ENCODE measurements around the gene WASHC4.

The WASHC4 gene, protein sequence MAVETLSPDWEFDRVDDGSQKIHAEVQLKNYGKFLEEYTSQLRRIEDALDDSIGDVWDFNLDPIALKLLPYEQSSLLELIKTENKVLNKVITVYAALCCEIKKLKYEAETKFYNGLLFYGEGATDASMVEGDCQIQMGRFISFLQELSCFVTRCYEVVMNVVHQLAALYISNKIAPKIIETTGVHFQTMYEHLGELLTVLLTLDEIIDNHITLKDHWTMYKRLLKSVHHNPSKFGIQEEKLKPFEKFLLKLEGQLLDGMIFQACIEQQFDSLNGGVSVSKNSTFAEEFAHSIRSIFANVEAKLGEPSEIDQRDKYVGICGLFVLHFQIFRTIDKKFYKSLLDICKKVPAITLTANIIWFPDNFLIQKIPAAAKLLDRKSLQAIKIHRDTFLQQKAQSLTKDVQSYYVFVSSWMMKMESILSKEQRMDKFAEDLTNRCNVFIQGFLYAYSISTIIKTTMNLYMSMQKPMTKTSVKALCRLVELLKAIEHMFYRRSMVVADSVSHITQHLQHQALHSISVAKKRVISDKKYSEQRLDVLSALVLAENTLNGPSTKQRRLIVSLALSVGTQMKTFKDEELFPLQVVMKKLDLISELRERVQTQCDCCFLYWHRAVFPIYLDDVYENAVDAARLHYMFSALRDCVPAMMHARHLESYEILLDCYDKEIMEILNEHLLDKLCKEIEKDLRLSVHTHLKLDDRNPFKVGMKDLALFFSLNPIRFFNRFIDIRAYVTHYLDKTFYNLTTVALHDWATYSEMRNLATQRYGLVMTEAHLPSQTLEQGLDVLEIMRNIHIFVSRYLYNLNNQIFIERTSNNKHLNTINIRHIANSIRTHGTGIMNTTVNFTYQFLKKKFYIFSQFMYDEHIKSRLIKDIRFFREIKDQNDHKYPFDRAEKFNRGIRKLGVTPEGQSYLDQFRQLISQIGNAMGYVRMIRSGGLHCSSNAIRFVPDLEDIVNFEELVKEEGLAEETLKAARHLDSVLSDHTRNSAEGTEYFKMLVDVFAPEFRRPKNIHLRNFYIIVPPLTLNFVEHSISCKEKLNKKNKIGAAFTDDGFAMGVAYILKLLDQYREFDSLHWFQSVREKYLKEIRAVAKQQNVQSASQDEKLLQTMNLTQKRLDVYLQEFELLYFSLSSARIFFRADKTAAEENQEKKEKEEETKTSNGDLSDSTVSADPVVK

DNA sequence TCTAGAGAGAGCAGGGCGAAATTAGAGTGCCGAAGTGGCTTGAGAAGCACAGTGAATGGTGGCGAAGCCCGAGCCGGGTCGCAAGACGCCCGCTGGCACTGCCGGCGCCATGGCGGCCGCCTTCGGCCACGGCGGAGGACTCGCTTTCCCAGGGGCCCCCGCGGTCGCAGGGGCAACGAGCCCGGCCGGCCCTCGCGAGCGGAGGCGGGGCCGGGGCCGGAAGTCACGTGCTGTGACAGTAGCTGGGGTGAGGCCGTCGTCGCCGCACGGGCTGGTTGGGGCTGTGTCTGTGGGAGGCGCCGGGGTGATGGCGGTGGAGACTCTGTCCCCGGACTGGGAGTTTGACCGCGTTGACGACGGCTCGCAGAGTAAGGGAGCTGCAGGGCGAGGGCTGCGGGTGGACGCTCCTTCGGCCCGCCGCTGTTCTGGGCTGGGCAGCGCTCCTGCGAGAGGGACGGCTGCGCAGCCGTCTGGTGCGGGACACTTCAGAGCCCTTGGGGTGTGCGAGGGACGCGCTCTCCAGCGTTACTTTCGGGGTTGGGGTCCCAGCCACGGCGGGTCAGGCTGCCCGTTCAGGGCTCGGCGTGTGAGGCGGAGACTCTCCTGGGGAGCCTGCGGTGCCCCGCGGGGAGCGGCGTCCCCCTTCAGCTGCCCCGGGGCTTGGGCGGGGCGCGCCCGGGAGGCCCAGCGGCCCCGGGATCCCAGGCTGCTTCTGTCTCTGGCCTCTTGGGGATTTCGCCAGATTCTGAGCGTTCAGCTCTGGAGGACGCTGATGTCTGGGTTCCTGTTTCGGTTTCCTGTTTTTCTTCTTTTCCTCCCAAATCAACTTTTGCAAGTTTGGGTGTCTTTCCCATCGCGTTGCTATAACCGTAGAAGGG, at the start of gene WASHC4:
TSS of gene WASHC4 (plus strand) at position 238 of the 878 bp plus-strand sequence. CDS start at position 308, 70 bp downstream.
- DNase-seq (ENCODE audit: low read depth in 2 of 2), result peak; percentile 80 to 86

DNA sequence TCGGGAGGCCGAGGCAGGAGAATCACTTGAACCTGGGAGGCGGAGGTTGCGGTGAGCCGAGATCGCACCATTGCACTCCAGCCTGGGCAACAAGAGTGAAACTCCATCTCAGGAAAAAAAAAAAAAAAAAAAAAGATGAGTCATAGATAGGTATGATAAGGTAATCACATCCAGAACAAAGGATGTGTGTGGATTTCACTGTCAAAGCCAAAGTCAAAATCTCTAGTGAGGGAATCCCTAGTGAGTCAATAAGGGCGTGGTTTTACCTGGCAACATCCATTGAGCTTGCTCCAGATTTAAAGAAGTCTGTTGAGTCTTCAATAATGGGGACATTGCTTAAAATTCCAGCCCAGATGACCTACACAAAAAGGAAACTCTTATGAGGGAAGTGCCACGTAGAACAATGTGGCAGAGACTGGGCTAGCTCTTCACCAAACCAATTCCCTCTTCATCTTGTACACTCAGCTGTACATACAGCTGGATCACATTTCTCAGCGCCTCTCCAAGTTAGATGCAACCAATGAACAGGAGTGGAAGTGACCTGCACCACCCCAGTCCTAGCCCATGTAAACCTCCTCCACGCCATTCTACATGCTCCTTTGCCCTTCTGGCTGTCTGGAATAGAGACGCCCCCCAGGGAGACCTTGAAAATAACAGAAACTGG, 46.7 kb upstream of the WASHC4 start:
- DNase-seq (ENCODE audit: low read depth in 2 of 2), result no peak

DNA sequence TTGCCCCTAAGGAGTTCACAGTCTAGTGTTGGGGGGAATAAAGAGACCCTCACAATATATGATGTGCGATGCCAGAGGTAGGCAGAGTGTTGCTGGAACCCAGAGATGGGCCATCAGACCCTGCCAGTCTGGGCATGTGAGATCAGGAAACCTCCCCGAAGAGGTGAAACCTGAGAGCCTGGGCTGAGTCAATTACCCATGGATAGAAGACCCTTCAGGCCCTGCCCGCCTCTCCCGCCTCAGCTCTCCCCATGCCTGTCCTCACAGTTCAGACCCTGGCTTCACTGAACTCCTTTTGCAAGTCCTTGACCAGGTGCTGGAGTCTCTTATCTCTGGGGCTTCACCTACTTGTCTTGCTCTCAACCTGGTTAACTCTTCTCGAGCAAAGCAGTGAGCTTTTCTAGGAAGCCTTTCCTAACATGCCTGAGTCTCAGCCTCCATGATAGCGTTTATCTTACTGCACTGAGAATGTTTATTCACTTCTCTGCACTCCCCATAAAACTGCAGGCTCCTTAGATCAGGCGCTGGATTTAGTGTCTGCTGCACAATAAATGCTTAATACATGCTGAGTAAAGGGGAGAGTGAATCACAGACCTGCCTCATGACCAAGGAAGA, 42.9 kb upstream of the WASHC4 start:
- DNase-seq (ENCODE audit: low read depth in 2 of 2), result no peak

DNA sequence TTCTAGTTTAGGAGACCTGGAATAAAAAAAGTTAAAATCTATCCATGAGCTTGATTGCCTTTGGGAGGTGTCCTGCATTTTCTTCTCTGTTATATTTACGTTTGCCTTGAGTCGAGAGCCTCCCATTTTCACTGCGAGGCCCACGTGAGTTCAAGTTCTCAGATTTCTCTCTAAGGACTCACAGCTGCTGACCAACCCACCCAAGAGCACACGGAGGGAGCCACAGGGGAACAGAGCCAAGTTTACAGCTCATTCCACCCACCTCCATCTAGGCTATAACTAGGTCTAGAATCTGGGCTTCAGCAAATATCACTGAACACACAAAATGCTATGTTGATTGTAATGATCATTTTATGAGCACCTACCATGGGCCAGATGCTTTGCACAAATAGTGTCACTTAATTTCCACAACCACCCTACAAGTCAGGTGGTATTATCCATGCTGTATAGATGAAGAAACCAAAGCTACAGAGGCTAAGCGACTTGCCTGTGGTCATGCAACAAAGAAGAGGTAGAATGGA, 40.0 kb upstream of the WASHC4 start:
- DNase-seq (ENCODE audit: low read depth in 2 of 2), result no peak

DNA sequence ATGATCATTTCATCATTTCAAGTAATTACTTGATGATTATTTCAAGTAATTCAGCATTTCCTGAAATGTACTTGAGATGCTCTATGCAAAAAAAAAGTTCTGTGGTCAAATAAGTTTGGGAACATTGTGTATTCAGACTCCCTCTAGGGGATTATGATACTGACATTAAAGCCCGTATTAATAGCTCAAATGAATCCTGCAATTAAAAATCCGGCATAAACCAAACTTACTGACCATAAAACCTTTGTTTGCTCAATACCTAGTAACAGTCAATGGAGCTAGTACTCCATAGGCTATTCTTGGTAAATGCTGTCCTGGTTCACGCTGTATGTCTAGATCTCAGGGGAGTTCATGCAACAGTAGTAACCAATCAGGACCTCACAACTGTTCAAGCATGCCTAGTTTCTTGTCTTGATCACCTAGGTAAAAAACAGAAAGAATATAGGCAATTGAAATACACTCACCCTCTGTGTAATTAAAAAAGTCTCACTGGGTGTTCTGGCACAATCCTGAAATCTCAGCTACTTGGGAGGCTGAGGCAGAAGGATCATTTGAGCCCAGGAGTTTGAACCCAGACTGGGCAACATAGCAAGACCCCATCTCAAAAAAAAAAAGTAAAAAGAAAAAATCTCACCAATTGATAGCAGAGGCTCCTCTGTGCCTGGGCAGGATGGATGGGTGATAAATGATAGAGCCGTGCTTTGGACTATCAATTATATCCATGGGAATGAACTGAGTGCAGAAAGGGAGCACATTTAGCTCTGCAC, 37.4 kb upstream of the WASHC4 start:
- no peak for DNase-seq (ENCODE audit: low read depth in 2 of 2)

DNA sequence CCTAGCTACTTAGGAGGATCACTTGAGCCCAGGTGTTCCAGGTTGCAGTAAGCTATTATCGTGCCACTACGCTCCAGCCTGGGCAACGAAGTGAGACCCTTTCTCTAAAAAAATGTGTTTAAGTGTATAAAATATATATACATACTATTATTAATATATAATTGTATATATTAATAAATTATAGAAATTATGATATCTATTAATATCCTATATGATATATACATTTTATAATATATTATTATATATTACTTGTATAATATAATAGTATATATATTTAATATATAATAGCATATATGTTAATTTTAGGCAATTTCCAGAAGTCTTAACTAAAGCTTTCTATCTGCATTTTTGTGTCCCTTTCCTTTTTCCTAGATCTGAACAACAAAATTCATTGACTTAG, 35.5 kb upstream of the WASHC4 start:
- no peak for DNase-seq (ENCODE audit: low read depth in 2 of 2)

DNA sequence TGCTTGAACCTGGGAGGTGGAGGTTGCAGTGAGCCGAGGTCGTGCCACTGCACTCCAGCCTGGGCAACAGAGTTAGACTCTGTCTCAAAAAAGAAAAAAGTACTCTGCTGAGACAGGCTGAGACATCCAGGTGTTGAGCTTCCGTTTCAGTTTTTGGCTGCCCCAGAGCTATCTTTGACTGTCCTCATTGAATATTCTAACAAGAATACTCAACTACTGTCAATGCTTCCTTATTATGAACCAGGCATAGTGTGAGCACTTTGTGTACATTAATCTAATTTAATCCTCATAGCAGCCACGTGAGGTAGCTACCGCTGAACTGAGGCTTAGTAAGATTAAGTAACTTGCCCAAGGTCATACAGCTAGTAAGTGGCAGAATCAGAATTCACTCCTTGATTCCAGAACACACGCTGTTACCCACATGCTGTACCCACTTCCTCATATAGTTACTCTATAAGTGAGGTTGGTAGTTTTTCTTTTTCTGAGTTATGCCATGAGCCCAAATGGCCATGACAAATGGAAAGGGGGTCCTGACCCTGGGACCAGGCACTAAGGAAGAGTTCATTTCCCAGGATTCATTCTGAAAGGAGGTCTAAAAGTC, 34.5 kb upstream of the WASHC4 start:
- no peak for DNase-seq (ENCODE audit: low read depth in 2 of 2)

DNA sequence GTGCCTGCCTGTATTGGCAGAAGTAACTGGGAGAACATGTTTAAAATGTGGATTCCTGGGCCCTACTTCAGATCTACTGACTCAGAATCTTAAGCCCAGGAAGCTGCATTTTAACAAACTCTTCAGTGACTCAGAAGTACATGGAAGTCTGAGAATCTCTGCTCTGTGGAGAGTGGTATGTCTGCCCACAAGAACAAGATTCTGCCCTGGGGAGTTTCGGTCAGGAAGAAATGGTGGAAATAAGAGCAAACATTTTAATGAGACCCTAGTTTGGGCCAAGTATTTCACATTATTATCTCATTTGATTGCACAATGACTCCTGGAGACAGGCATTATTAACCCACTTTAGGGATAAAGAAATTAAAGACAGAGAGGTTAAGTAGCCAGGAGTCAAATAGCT, 31.4 kb upstream of the WASHC4 start:
- no peak for DNase-seq (ENCODE audit: low read depth in 2 of 2)

DNA sequence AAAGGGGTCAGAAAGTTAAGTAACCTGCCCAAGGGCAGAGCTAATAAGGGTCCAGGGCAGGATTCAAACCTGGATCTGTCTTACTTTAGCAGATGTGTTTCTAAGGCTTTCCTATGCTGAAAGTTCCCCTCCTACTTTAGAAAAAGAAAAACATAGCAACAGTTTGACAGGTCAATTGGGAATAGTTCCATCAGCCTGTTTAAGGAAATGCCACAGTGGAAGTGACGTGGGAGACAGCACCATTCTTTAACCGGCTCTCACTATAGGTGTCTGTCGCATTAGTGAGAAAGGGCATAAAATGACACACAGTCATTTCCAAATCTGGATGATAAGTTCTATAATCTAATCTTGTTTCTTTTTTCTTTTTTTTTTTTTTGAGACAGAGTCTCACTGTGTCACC, 30.6 kb upstream of the WASHC4 start:
- no peak for DNase-seq (ENCODE audit: low read depth in 2 of 2)

DNA sequence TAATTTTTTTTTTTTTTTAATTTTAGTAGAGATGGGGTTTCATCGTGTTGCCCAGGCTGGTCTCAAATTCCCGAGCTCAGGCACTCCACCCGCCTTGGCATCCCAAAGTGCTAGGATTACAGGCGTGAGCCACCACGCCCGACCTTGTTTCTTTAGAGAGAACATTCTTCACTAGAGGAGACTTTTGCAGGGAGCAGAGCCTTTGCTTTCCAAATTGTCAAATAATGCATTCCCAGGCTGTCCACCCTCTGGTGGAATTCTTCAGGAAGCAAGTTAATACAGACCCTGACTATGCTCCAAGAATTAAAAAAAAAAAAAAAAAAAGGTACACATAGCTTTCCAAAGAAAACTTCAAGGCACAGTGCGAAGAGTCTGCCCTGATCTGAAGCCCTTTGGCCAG, 30.1 kb upstream of the WASHC4 start:
- DNase-seq (ENCODE audit: low read depth in 2 of 2), result no peak

DNA sequence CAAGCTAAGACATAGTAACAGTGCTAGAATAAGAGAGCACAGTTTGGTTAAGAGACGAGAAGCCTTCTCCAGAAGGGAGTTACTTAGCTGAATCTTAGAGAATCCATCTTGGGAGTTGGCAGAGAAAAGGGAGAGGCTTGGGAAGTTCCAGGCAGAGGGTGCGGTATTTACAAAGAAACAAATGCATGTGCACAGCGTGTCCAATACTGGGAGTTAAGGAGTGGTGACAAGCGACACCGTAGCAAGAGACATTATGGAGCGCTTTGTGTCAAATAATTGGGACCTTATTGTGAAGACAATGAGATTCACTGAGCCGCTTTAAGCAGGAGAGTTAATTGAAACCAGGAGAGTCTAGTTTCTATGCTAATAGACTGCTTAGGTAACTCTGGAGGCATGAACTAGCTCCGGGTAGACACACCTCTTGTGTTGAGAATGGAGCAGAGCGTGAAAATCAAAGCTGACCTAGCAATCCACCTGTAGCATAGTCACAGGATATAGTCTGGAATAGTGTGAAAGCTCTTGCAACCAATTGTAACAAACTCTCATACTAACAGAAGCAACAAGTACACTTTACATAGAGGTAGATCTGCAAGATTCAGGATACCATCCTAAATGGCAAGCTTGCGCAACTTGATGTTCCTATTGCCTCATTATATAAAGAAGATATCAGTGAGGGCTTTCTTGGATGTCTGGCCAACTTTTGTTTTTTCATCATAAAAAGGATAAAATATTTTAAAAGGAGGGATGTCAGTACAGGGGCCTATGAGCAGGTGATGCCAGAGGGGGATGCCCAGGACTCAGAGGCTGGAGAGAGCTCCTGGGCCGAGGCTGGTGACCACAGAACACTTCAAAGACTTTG, 28.6 kb upstream of the WASHC4 start:
- DNase-seq (ENCODE audit: low read depth in 2 of 2), result no peak

DNA sequence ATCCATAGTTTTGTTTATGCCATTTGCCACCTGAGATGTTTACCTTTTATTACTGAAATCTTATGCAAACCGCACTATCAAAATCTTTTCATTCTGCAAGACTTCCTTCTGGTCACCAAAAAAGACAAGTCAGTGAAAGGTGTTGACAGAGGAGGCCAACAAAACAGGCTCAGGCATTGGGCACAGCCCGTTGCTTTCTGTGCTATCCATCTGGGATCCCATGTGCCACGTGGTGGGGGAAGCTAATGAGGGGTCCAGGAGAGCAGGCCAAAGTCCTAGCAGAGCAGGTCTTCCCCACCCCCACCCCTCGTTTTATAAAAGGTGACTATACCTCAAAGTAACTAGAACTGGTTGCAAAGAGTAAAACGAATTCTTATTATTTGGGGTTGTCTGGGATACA, 24.5 kb upstream of the WASHC4 start:
- DNase-seq (ENCODE audit: low read depth in 2 of 2), result no peak

DNA sequence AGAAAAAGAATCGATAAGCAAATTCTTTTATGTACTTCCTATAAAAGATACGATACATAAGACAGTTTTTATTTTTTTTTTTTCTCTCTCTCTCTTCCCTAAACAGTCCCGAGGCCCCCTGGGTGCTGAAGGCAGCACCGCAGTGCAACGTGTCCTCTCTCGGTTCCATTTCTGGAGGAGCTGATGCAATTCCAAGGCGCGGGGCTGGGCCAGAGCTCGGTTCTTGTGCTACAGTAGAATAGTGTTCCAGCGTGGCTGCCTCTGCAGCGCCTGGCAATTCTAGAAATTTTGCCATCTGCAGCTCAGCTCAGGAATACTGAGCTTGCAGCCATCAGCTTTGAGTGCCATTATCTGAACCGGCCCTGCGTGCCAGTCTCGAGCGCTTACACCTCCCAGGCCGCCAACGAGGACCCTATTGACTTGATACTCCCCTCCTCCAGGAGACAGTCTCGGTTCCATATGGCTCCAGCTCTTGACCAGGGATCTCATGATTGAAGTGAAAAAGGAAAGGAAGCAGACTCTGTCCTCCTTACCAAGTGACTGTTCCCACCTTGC, 23.9 kb upstream of the WASHC4 start:
- no peak for DNase-seq (ENCODE audit: low read depth in 2 of 2)

DNA sequence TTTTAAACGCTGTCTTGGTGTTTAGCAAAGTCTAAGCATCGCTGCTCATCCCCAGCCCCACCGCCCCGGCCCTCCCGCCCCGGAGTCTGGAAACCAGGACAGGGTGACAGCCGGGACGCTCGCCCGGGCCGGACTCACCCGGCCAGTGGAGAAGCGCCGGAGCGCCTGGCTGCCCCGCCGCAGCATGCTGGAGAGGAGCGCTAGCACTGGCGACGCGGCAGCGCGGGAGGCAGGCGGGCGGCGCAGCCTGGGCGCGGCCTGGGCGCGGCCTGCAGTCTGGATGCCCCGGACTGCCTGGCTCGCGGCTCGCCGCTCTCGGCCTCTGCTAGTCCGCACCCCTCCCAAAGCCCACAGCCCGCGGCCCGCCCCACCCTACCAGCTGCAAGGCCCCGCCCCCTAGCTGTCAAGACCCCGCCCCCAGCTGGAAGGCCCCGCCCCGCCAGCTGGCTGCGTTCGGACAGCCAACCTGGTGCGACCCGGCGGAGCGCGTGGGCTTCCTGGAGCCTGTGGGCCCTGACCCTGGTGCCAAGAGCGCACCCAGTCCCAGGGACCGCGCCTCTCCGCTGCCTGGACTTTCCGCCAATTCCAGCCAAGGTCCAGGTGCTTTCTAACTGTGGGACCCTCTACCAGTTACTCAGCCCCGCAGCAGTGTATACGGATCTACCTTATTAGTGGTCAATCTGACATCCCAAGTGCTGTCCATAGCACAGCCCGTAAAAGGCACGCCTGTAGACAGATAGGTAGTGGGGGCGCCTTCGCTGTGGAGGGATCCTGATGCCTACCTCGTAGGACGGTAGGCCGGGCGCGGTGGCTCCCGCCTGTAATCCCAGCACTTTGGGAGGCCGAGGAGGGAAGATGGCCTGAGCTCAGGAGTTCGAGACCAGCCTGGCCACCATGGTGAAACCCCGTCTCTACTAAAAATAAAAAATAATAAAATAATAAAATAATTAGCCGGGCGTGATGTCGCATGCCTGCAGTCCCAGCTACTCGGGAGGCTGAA, 23.0 kb upstream of the WASHC4 start, which contains the start of gene ALDH1L2:
TSS of gene ALDH1L2 (minus strand) at position 208 of the 1,000 bp plus-strand sequence. CDS start at position 186, 22 bp downstream.
- peak in 1 of 2 donors; percentile 32 for DNase-seq (ENCODE audit: low read depth in 2 of 2)

DNA sequence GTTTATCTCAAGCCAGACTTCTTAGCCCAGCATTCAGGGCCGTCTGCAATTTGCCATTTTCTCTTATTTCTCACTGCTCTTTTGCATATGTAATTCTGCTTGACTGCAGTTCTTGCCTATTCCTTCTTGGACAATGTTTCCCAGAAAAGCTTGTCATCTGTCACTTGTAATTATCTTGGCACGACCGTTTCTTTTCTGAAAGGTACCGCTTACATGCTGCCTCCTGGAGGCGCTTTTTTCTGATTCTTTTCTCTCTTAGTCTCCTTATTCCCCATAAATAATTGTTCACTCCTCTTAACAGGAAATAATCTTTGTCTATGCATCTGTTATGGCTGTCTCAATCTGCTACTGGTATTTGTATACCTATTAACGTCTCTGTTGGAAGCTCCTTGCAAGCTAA, 22.0 kb upstream of the WASHC4 start:
- no peak for DNase-seq (ENCODE audit: low read depth in 2 of 2)

DNA sequence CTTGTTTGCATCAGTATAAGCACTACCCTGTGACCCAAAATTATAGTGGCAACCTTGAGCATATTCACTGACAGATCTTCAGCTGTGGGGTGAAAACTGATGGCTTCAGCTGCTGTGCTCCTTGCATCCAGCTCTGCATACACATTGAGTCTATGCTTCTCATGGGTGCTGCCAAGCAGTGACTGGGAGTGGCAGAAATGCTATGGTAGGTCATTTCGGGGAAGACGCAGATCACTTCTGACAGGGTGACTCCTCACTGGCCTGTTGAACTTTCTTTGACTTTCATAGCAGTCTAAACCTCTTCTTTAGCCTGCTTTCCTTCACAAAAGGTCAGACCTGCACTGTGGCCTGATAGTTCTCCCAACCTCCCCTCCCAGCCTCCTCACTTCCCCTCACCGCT, 17.7 kb upstream of the WASHC4 start:
- DNase-seq (ENCODE audit: low read depth in 2 of 2), result no peak

All from stimulated activated CD4-positive, alpha-beta T cell treated with anti-CD3 and anti-CD28 coated beads, Interleukin-1b, Interleukin-23, amount 100 ng/mL, for 1 hour (primary cell).